Neural cell (in vitro differentiated cells): Measurements from ENCODE around the gene CFAP61. TPM values are rescaled to one million over a fixed set of nuclear protein-coding genes. Genes with fewer than 3 reads are reported as not detected.

Source experiments
- H2AFZ ChIP-seq: fragments of 200-600, 300-800 bp; sonication (generic), shearing (Covaris generic); 2 replicates; pipeline ENCODE4 v1.6.0; 2014; ENCODE audit warnings: low read depth, mild to moderate bottlenecking, antibody characterized with exemption, low read length, moderate library complexity
- H3F3A ChIP-seq: fragments of 200-600 bp; shearing (Covaris generic); 2 replicates; pipeline ENCODE4 v1.6.1; 2016; ENCODE audit warnings: mild to moderate bottlenecking, moderate library complexity, mixed read lengths, antibody characterized with exemption, low read length; ENCODE audit not compliant: insufficient read depth, poor library complexity, severe bottlenecking
- H3K27ac ChIP-seq: fragments of 200-600, 300-800 bp; sonication (generic), shearing (Covaris generic); 2 replicates; pipeline ENCODE4 v1.5.1; 2014; ENCODE audit warnings: mild to moderate bottlenecking, low read length, moderate library complexity
- H3K27me3 ChIP-seq: fragments of 300-800, 200-600 bp; sonication (generic), shearing (Covaris generic); 2 replicates; pipeline ENCODE4 v1.6.0; 2014; ENCODE audit warnings: mild to moderate bottlenecking, low read depth, low read length, moderate library complexity; ENCODE audit not compliant: insufficient read depth
- H3K36me3 ChIP-seq: fragments of 300-800, 200-600 bp; sonication (generic), shearing (Covaris generic); 2 replicates; pipeline ENCODE4 v1.5.1; 2014; ENCODE audit warnings: mild to moderate bottlenecking, antibody characterized with exemption, low read length, moderate library complexity; ENCODE audit not compliant: insufficient read depth
- H3K4me2 ChIP-seq: fragments of 300-800, 200-600 bp; sonication (generic), shearing (Covaris generic); 2 replicates; pipeline ENCODE4 v1.6.0; 2014; ENCODE audit warnings: mild to moderate bottlenecking, low read length
- H3K4me3 ChIP-seq: fragments of 300-800, 200-600 bp; sonication (generic), shearing (Covaris generic); 2 replicates; pipeline ENCODE4 v1.5.1; 2014; ENCODE audit warnings: mild to moderate bottlenecking, low read length, moderate library complexity
- H3K79me2 ChIP-seq: fragments of 200-600 bp; shearing (Covaris generic); replicated peaks from 2 replicates; pipeline ENCODE4 v1.6.0; 2014; ENCODE audit warnings: mild to moderate bottlenecking, low read length, moderate library complexity; ENCODE audit not compliant: insufficient read depth
- H3K9ac ChIP-seq: fragments of 300-800, 200-600 bp; sonication (generic), shearing (Covaris generic); 2 replicates; pipeline ENCODE4 v1.6.1; 2016; ENCODE audit warnings: mild to moderate bottlenecking, low read length, mixed read lengths
- H3K9me2 ChIP-seq: fragments of 200-600 bp; shearing (Covaris generic); 2 replicates; pipeline ENCODE4 v1.6.1; 2016; ENCODE audit warnings: mild to moderate bottlenecking, low read length, mixed read lengths; ENCODE audit not compliant: insufficient read depth
- H3K9me3 ChIP-seq: fragments of 200-600, 300-800 bp; sonication (generic), shearing (Covaris generic); 2 replicates; pipeline ENCODE4 v1.6.1; 2016; ENCODE audit warnings: mild to moderate bottlenecking, mixed run types, low read length, moderate library complexity, mixed read lengths
- H4K20me1 ChIP-seq: fragments of 200-600 bp; shearing (Covaris generic); 2 replicates; pipeline ENCODE4 v1.6.1; 2016; ENCODE audit warnings: mild to moderate bottlenecking, mixed run types; ENCODE audit not compliant: insufficient read depth
- CTCF ChIP-seq: fragments of 450-650 bp; IDR thresholded peaks from 2 replicates; pipeline ENCODE4 v1.5.1; 2014; ENCODE audit warnings: antibody characterized with exemption, mild to moderate bottlenecking, moderate library complexity; ENCODE audit not compliant: poor library complexity, severe bottlenecking
- EP300 ChIP-seq: fragments of 450-650 bp; conservative IDR thresholded peaks from 2 replicates; pipeline ENCODE4 v1.6.1; 2014; ENCODE audit warnings: antibody characterized with exemption, mild to moderate bottlenecking, moderate library complexity; ENCODE audit not compliant: poor library complexity, severe bottlenecking
- EZH2 ChIP-seq: fragments of 200-600, 300-800 bp; shearing (Covaris generic), sonication (generic); IDR thresholded peaks from 2 replicates; pipeline ENCODE4 v1.6.1; 2014; ENCODE audit warnings: antibody characterized with exemption, low read length, borderline replicate concordance, mild to moderate bottlenecking; ENCODE audit not compliant: insufficient read depth, poor library complexity, severe bottlenecking
- MXI1 ChIP-seq: fragments of 450-650 bp; conservative IDR thresholded peaks from 2 replicates; pipeline ENCODE4 v1.6.1; 2014; ENCODE audit warnings: antibody characterized with exemption, mild to moderate bottlenecking; ENCODE audit not compliant: poor library complexity, severe bottlenecking
- POLR2AphosphoS5 ChIP-seq: IDR thresholded peaks from 2 replicates; pipeline ENCODE4 v1.6.1; 2012
- RAD21 ChIP-seq: fragments of 450-650 bp; conservative IDR thresholded peaks from 2 replicates; pipeline ENCODE4 v1.6.1; 2014; ENCODE audit warnings: antibody characterized with exemption, mild to moderate bottlenecking, moderate library complexity
- REST ChIP-seq: IDR thresholded peaks from 2 replicates; pipeline ENCODE4 v1.6.1; 2012; ENCODE audit warnings: borderline replicate concordance
- SMC3 ChIP-seq: fragments of 450-650 bp; conservative IDR thresholded peaks from 2 replicates; pipeline ENCODE4 v1.6.1; 2014; ENCODE audit warnings: antibody characterized with exemption, mild to moderate bottlenecking, moderate library complexity; ENCODE audit not compliant: poor library complexity
- TAF1 ChIP-seq: IDR thresholded peaks from 2 replicates; pipeline ENCODE4 v1.6.1; 2012; ENCODE audit warnings: low read depth
- polyA plus RNA-seq: library from polyadenylated mRNA; depleted of rRNA; stranded (reverse); fragments of >200 nt; gene quantifications from 2 replicates; pipeline ENCODE4 v1.2.3, GENCODE V29; 2014

Gene CFAP61
- polyA plus RNA-seq, 1 donor from 2014 or later: 0.42 TPM

DNA sequence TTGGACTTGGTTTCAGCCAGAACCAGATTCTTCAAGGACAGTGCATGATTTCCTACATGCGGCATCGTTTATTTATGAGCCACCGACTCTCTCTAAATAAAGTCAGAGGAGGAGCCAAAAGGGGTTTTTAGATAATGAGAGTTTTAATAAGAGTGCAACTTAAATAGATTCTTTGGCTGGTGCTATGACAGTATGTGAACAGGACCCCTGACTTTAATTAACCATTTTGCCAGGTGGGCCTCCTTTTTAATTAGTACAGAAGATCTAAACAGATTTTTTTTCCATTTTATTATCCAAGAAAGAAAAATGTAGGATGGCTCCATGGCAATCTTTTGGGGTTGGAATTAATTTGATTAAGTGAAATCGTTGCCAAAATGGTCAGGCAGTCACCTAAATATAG, 240.8 kb downstream of the CFAP61 start:
- no peak overlapping the region for H3K27ac ChIP-seq
- H3K4me3 ChIP-seq: no peak overlapping the region
- no peaks in the 10 kb centered on the region for H4K20me1 ChIP-seq
- no peak overlapping the region for H3K4me2 ChIP-seq
- no peaks in the 10 kb centered on the region for H3F3A ChIP-seq
- TF ChIP-seq MXI1 (no peak), RAD21 (no peak), POLR2AphosphoS5 (no peak), EP300 (no peak), REST (no peak), CTCF (no peak), SMC3 (no peak), TAF1 (no peak), EZH2 (no peak)
- no peaks in the 10 kb centered on the region for H3K36me3 ChIP-seq
- H2AFZ ChIP-seq: no peak overlapping the region
- no peaks in the 10 kb centered on the region for H3K9me3 ChIP-seq
- H3K79me2 ChIP-seq: no peaks in the 10 kb centered on the region
- H3K9ac ChIP-seq: no peak overlapping the region
- H3K9me2 ChIP-seq: no peaks in the 10 kb centered on the region
- no peaks in the 10 kb centered on the region for H3K27me3 ChIP-seq

DNA sequence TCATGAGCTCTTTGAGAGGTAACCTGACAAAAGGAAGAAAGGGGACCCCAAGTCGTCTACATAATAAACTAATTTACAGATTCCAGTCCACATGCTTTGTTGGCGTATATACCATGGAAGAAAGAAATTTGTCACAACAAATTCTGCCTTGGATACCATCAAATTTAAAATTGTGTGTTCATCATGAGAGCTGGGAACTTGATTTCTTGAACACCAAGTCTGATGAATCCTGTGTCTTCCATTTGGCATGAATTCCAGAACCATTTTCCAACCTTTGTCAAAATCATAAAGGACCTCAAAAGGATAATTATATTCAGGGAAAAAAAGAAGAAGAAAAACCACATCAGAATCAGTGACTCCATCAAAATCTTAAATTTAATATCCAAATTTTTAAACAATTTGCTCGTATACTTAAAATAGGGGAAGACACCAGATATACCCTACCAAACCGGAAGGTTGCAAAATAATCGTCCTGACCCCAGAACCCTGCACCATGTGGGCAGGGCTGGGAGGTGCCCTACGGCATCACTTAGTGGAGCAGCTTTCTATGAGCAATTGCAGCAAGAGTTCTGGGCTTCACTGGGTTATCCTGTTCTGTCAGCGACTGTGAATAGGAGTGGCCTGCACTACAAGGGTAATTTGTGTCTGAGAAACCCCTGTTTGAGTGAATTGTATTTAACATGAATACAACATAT, 241.5 kb downstream of the CFAP61 start:
- no peaks in the 10 kb centered on the region for H3K27me3 ChIP-seq
- no peak overlapping the region for H3K9ac ChIP-seq
- no peak for TF ChIP-seq POLR2AphosphoS5
- TF ChIP-seq MXI1: no peak
- TF ChIP-seq EZH2: no peak
- TF ChIP-seq TAF1: no peak
- TF ChIP-seq RAD21: no peak
- no peak for TF ChIP-seq REST
- TF ChIP-seq CTCF: no peak
- TF ChIP-seq EP300: no peak
- TF ChIP-seq SMC3: no peak
- H3K9me2 ChIP-seq: no peaks in the 10 kb centered on the region
- no peaks in the 10 kb centered on the region for H3F3A ChIP-seq
- no peaks in the 10 kb centered on the region for H4K20me1 ChIP-seq
- H3K4me3 ChIP-seq: no peak overlapping the region
- no peak overlapping the region for H2AFZ ChIP-seq
- no peak overlapping the region for H3K4me2 ChIP-seq
- H3K27ac ChIP-seq: no peak overlapping the region
- no peaks in the 10 kb centered on the region for H3K9me3 ChIP-seq
- no peaks in the 10 kb centered on the region for H3K79me2 ChIP-seq
- no peaks in the 10 kb centered on the region for H3K36me3 ChIP-seq
